Subcutaneous abdominal adipose tissue (tissue), 5 donors: Measurements from ENCODE around the gene P3H2.
"Not testable (repeated sequence)": the region's sequence is repeated elsewhere in the genome, so short reads cannot be mapped to it uniquely, and the experiment has no call there.

ENCODE experiments used
- H3K27ac ChIP-seq: one replicate; pipeline ENCODE4 v1.7.0; 2013; ENCODE audit warnings: low read depth, mild to moderate bottlenecking, inconsistent platforms, low read length, moderate library complexity
- H3K27me3 ChIP-seq, 5 donors: one replicate each; pipeline ENCODE4 v1.7.0; 2013; ENCODE audit warnings: low read length in 5 of 5, inconsistent platforms in 1 of 5; ENCODE audit not compliant: control insufficient read depth in 5 of 5, insufficient read depth in 4 of 5
- H3K36me3 ChIP-seq, 5 donors: one replicate each; pipeline ENCODE4 v1.7.0; 2013; ENCODE audit warnings: low read length in 5 of 5; ENCODE audit not compliant: control insufficient read depth in 5 of 5, insufficient read depth in 5 of 5
- H3K4me1 ChIP-seq, 5 donors: one replicate each; pipeline ENCODE4 v1.7.0; 2013; ENCODE audit warnings: low read length in 5 of 5, mild to moderate bottlenecking in 3 of 5, moderate library complexity in 1 of 5; ENCODE audit not compliant: control insufficient read depth in 5 of 5, insufficient read depth in 5 of 5
- H3K4me3 ChIP-seq, 5 donors: one replicate each; pipeline ENCODE4 v1.7.0; 2013; ENCODE audit warnings: low read length in 5 of 5, low read depth in 1 of 5
- H3K9ac ChIP-seq, 5 donors: one replicate each; pipeline ENCODE4 v1.7.0; 2013; ENCODE audit warnings: low read length in 5 of 5, mild to moderate bottlenecking in 4 of 5, moderate library complexity in 3 of 5
- H3K9me3 ChIP-seq, 5 donors: one replicate each; pipeline ENCODE4 v1.7.0; 2013; ENCODE audit warnings: low read length in 5 of 5; ENCODE audit not compliant: control insufficient read depth in 5 of 5
- donor health status: healthy.
- donor health status: healthy.
- donor health status: healthy.
- donor health status: healthy.
- donor health status: healthy.

The P3H2 gene

DNA sequence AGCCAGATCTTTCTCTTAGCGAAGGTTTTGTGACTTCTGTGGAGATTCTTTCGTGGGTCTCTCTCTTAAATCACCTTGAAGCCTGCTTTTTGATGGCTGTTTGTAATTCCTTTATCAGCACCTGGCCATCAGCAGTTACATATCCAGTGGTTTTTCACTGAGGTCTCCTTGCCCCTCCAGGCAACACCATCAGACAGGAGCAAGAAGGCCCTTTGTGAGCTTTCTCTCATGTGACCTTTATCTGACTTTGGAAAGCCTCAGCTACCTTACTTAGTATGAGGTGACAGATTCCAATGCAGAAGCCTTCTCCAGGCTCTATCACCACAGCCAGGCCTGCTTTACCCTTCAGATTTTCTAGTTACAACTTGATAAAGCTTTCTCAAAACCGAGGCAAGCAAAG is 30.0 kb upstream of the P3H2 start:
- Histone ChIP-seq H3K4me1 (no peaks in the 10 kb centered on the region), H3K36me3 (no peaks in the 10 kb centered on the region), H3K27me3 (no peaks in the 10 kb centered on the region), H3K9ac (no peak overlapping the region), H3K4me3 (no peak overlapping the region), H3K27ac (no peak overlapping the region), H3K9me3 (no peaks in the 10 kb centered on the region)

DNA sequence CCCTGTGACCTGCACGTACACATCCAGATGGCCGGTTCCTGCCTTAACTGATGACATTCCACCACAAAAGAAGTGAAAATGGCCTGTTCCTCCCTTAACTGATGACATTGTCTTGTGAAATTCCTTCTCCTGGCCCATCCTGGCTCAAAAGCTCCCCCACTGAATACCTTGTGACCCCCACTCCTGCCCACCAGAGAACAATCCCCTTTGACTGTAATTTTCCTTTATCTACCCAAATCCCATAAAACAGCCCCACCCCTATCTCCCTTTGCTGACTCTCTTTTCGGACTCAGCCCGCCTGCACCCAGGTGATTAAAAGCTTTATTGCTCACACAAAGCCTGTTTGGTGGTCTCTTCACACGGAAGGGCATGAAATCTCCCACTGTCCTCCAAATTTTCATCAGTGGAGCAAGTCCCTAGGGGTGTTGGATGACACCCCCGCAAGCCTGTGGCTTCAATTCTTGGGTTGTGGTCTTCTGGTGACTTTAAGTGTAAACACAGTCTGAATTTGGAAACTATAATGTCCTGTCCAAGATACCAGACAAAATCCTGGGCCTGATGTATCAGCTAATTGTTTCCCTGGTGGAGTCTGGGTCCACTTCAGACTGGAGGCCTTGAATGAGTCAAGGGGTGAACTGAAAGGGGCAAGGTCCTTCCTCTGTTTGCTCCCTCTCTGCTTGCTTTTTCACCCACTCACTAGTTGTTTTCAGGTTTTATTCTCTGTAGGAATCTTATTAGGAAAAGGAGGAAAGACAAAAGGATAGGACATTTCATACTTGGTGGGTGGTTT is 29.3 kb upstream of the P3H2 start:
- H3K36me3 ChIP-seq, H3K9ac ChIP-seq, H3K4me3 ChIP-seq, H3K27me3 ChIP-seq, H3K27ac ChIP-seq, H3K9me3 ChIP-seq, H3K4me1 ChIP-seq: not testable (repeated sequence)

DNA sequence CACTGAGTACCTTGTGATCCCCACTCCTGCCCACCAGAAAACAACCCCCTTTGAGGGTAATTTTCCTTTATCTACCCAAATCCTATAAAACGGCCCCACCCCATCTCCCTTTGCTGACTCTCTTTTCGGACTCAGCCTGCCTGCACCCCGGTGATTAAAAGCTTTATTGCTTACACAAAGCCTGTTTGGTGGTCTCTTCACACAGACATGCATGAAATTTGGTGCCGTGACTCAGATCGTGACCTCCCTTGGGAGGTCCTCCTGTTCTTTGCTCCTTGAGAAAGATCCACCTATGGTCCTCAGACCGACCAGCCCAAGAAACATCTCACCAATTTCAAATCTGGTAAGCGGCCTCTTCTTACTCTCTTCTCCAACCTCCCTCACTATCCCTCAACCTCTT is 24.1 kb upstream of the P3H2 start:
- not testable (repeated sequence) for H3K4me3 ChIP-seq, H3K9me3 ChIP-seq

DNA sequence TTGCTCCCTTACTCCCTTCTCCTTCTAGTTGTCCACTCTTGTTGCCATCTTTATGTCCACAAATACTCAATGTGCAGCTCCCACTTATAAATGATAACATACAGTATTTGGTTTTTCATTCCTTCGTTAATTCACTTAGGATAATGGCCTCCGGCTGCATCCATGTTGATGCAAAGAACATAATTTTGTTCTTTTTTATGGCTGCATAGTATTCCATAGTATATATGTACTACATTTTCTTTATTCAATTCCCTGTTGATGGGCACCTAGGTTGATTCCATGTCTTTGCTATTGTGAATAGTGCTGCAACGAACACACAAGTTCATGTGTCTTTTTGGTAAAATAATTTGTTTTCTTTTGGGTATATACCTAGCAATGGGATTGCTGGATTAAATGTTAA is 21.3 kb upstream of the P3H2 start:
- Histone ChIP-seq H3K4me1 (no peaks in the 10 kb centered on the region), H3K27ac (no peak overlapping the region), H3K4me3 (no peak overlapping the region), H3K9me3 (peaks cover 0 to 4% (median 0%) of the 10 kb centered on the region in 5 donors), H3K36me3 (no peaks in the 10 kb centered on the region), H3K27me3 (no peaks in the 10 kb centered on the region), H3K9ac (no peak overlapping the region)

More for the DNA sequence above, 24.1 kb upstream of the P3H2 start:
- H3K9ac ChIP-seq, H3K27ac ChIP-seq, H3K36me3 ChIP-seq, H3K4me1 ChIP-seq, H3K27me3 ChIP-seq: not testable (repeated sequence)

DNA sequence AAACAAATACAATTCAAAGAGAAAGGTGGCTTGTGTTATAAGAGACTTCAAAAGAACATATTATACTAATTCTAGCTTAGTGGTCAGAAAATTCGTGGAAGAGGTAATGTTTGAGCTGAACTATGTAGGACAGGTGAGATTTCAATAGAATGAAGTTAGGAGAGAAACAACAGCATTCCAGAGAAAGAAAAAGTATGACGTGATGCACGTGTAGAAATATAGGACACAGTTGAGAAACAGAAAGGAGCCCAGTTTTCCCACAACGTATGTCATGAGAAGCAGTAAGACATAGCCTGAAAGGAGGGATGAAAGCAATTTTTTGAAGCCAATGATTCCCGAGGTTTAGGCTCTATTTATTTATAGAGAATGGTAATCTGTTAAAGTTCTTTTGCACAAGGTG is 18.7 kb upstream of the P3H2 start:
- H3K4me1 ChIP-seq, result no peaks in the 10 kb centered on the region
- H3K27ac ChIP-seq, result no peak overlapping the region
- no peak overlapping the region for H3K9ac ChIP-seq
- H3K9me3 ChIP-seq, result peaks cover 0 to 4% (median 0%) of the 10 kb centered on the region in 5 donors
- H3K36me3 ChIP-seq, result no peaks in the 10 kb centered on the region
- H3K27me3 ChIP-seq, result no peaks in the 10 kb centered on the region
- no peak overlapping the region for H3K4me3 ChIP-seq

DNA sequence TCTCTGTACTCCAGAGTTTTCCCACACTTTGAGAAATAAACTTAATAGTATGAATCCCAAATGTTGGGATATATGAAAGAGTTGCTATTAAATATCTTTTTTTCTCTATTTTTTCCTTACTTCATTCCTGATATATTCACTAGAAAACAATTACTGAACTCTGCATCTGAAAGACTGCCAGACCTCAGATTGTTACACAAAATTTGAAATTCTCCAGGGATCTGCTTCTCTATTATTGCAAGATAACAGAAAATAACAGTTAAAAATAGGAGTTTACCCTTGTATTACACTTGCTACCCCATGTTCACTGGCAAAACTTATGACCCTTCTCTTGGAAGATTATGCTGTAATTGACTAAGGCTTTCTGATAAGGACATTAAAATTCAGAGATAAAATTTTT is 11.7 kb upstream of the P3H2 start:
- H3K9me3 ChIP-seq, result no peaks in the 10 kb centered on the region
- no peak overlapping the region for H3K4me3 ChIP-seq
- no peaks in the 10 kb centered on the region for H3K27me3 ChIP-seq
- H3K36me3 ChIP-seq, result no peaks in the 10 kb centered on the region
- peaks cover 0 to 21% (median 13%) of the 10 kb centered on the region in 5 donors for H3K4me1 ChIP-seq
- H3K27ac ChIP-seq, result no peak overlapping the region
- H3K9ac ChIP-seq, result no peak overlapping the region

DNA sequence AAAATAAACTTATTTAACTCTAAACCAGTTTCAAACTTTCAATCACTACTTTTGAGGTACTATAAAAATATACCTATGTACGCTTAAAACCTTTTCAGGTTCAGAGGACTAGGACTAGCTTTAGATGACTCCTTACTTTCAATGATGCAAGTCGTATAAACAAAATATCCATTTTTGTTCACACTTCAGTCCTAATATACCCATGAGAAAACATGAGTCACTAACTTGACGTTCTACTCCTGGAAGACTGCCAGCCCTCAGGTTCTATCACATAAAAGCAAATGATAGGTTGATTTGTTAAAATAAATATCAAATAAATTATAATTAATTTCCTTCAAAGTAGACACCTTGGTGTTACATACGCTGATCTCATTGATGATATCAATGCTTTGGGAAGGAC is 10.6 kb upstream of the P3H2 start:
- Histone ChIP-seq H3K27me3 (no peaks in the 10 kb centered on the region), H3K36me3 (no peaks in the 10 kb centered on the region), H3K9ac (no peak overlapping the region), H3K4me1 (peaks cover 0 to 21% (median 13%) of the 10 kb centered on the region in 5 donors), H3K9me3 (no peaks in the 10 kb centered on the region), H3K4me3 (no peak overlapping the region), H3K27ac (no peak overlapping the region)

DNA sequence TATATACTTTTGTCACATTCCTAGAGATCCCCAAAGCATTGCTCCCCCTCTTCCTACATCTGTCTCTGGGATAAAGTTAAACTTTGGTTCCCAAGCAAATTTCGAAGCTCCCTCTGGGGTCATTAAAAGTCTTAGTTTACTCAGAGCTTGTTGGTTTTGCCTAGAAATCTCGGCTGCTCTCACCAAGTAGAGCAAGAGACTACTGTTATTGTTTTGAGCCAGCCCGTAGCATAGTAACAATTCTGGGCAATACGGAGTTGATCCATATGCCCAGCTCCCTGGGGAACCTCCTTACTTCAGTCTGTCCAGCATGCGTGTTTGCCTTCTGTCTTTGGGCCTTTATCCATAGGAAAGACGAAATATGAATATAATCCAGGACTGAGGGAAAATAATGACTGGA is 10.0 kb upstream of the P3H2 start:
- Histone ChIP-seq H3K9ac (no peak overlapping the region), H3K4me1 (peaks cover 0 to 21% (median 13%) of the 10 kb centered on the region in 5 donors), H3K36me3 (no peaks in the 10 kb centered on the region), H3K9me3 (no peaks in the 10 kb centered on the region), H3K4me3 (no peak overlapping the region), H3K27me3 (no peaks in the 10 kb centered on the region), H3K27ac (no peak overlapping the region)

DNA sequence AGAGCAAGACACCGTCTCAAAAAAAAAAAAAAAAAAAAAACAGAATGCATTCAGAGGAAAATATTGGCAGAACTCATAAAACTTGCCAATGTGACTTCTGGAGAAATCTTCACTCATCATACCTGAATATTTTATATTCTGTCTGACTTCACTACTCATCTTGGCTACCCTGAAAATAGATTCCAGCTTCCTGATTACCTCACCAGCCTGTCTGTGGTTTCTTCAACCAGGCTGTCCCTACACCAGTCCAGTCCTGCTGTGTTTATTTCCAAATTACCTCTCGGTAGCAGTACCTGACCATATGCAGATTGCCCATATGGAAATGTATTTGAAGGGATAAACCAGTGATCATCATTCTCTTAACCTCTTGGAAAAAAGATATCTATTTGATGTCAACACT is 9.3 kb upstream of the P3H2 start:
- H3K9me3 ChIP-seq, result no peaks in the 10 kb centered on the region

DNA sequence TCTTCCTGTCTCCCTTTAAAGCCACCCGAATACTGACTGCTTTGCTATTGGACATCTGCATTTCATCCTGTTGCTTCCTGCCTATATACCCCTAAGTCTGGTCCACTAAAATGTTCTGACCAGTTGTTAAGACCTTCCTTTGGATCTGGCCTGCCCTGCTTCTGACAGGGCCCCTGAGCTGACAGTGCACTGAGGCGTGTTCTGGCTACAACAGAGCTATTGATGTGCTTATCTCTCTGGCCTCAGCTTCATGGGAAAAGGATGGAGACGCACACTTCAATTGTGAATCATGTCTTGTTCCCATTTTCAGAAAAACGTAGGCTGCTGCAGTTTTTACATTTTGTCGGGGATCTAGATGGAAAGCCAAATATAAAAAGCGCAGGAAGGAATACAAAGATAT is 7.1 kb upstream of the P3H2 start:
- H3K4me3 ChIP-seq, result no peak overlapping the region
- no peaks in the 10 kb centered on the region for H3K36me3 ChIP-seq
- H3K9me3 ChIP-seq, result no peaks in the 10 kb centered on the region
- peaks cover 0 to 21% (median 13%) of the 10 kb centered on the region in 5 donors for H3K4me1 ChIP-seq
- H3K27ac ChIP-seq, result no peak overlapping the region
- H3K27me3 ChIP-seq, result peaks cover 0 to under 1% (median 0%) of the 10 kb centered on the region in 5 donors
- no peak overlapping the region for H3K9ac ChIP-seq

More for the DNA sequence above, 9.3 kb upstream of the P3H2 start:
- Histone ChIP-seq H3K27me3 (no peaks in the 10 kb centered on the region), H3K4me1 (peaks cover 0 to 21% (median 13%) of the 10 kb centered on the region in 5 donors), H3K27ac (no peak overlapping the region), H3K4me3 (no peak overlapping the region), H3K9ac (no peak overlapping the region), H3K36me3 (no peaks in the 10 kb centered on the region)
